ENCODE results near the gene POU6F2. TPM values are rescaled to one million over a fixed set of nuclear protein-coding genes. Genes with fewer than 3 reads are reported as not detected.

POU6F2 gene
- total RNA-seq, 1 donor from 2014 or later = 0.16 TPM

- no peaks in the 10 kb centered on the region for H3K9me3 Mint-ChIP-seq
- DNase-seq = no peak
- no peaks in the 10 kb centered on the region for H3K4me1 Mint-ChIP-seq
- H3K4me3 Mint-ChIP-seq = no peak overlapping the region
- H3K27ac Mint-ChIP-seq = no peak overlapping the region
- H3K36me3 Mint-ChIP-seq (ENCODE audit: low read depth) = no peaks in the 10 kb centered on the region
- intact Hi-C loops (cut with micrococcal nuclease) = no loop called here
- no peaks in the 10 kb centered on the region for H3K27me3 Mint-ChIP-seq
Measured at GRCh38 chr7:39137480-39137879, 159.8 kb downstream of the POU6F2 start.

- Mint-ChIP-seq H3K36me3 (ENCODE audit: low read depth) (no peaks in the 10 kb centered on the region), H3K4me3 (no peak overlapping the region), H3K27ac (no peak overlapping the region), H3K9me3 (no peaks in the 10 kb centered on the region), H3K27me3 (no peaks in the 10 kb centered on the region), H3K4me1 (no peaks in the 10 kb centered on the region)
- intact Hi-C loops (cut with micrococcal nuclease) = no loop called here
- DNase-seq = no peak
Measured at GRCh38 chr7:39142750-39143149, 165.0 kb downstream of the POU6F2 start.

GRCh38 chr7:39144420-39144819, 166.7 kb downstream of the POU6F2 start:
- Mint-ChIP-seq H3K4me1 (no peaks in the 10 kb centered on the region), H3K9me3 (no peaks in the 10 kb centered on the region), H3K27me3 (no peaks in the 10 kb centered on the region), H3K4me3 (no peak overlapping the region), H3K27ac (no peak overlapping the region), H3K36me3 (ENCODE audit: low read depth) (no peaks in the 10 kb centered on the region)
- DNase-seq = no peak
- intact Hi-C loops (cut with micrococcal nuclease) = no loop called here

- no peaks in the 10 kb centered on the region for H3K36me3 Mint-ChIP-seq (ENCODE audit: low read depth)
- no peak for DNase-seq
- no peak overlapping the region for H3K4me3 Mint-ChIP-seq
- H3K27me3 Mint-ChIP-seq = no peaks in the 10 kb centered on the region
- H3K27ac Mint-ChIP-seq = no peak overlapping the region
- H3K4me1 Mint-ChIP-seq = no peaks in the 10 kb centered on the region
- H3K9me3 Mint-ChIP-seq = no peaks in the 10 kb centered on the region
- intact Hi-C loops (cut with micrococcal nuclease) = no loop called here
Measured at GRCh38 chr7:39145283-39145682, 167.6 kb downstream of the POU6F2 start.

- H3K4me3 Mint-ChIP-seq = no peak overlapping the region
- H3K4me1 Mint-ChIP-seq = no peaks in the 10 kb centered on the region
- no peaks in the 10 kb centered on the region for H3K36me3 Mint-ChIP-seq (ENCODE audit: low read depth)
- H3K27me3 Mint-ChIP-seq = no peaks in the 10 kb centered on the region
- no peak overlapping the region for H3K27ac Mint-ChIP-seq
- no peak for DNase-seq
- intact Hi-C loops (cut with micrococcal nuclease) = no loop called here
- no peaks in the 10 kb centered on the region for H3K9me3 Mint-ChIP-seq
Measured at GRCh38 chr7:39145935-39146334, 168.2 kb downstream of the POU6F2 start.

- no peaks in the 10 kb centered on the region for H3K36me3 Mint-ChIP-seq (ENCODE audit: low read depth)
- intact Hi-C loops (cut with micrococcal nuclease) = no loop called here
- no peak for DNase-seq
Measured at GRCh38 chr7:39152701-39153100, 175.0 kb downstream of the POU6F2 start.

GRCh38 chr7:39153113-39153512, 175.4 kb downstream of the POU6F2 start:
- H3K9me3 Mint-ChIP-seq = no peaks in the 10 kb centered on the region
- intact Hi-C loops (cut with micrococcal nuclease) = no loop called here
- no peak overlapping the region for H3K4me3 Mint-ChIP-seq
- DNase-seq = no peak
- H3K4me1 Mint-ChIP-seq = no peaks in the 10 kb centered on the region
- peaks cover 2% of the 10 kb centered on the region for H3K27me3 Mint-ChIP-seq
- no peak overlapping the region for H3K27ac Mint-ChIP-seq
- no peaks in the 10 kb centered on the region for H3K36me3 Mint-ChIP-seq (ENCODE audit: low read depth)

More at GRCh38 chr7:39152701-39153100, 175.0 kb downstream of the POU6F2 start:
- no peaks in the 10 kb centered on the region for H3K9me3 Mint-ChIP-seq
- peaks cover 2% of the 10 kb centered on the region for H3K27me3 Mint-ChIP-seq
- no peak overlapping the region for H3K4me3 Mint-ChIP-seq
- H3K4me1 Mint-ChIP-seq = no peaks in the 10 kb centered on the region
- H3K27ac Mint-ChIP-seq = no peak overlapping the region

- no peak for DNase-seq
- Mint-ChIP-seq H3K27ac (no peak overlapping the region), H3K4me1 (no peaks in the 10 kb centered on the region), H3K9me3 (no peaks in the 10 kb centered on the region), H3K36me3 (ENCODE audit: low read depth) (no peaks in the 10 kb centered on the region), H3K27me3 (peaks cover 2% of the 10 kb centered on the region), H3K4me3 (no peak overlapping the region)
- intact Hi-C loops (cut with micrococcal nuclease) = no loop called here
Measured at GRCh38 chr7:39153647-39154046, 175.9 kb downstream of the POU6F2 start.

GRCh38 chr7:39154815-39155214, 177.1 kb downstream of the POU6F2 start:
- no peaks in the 10 kb centered on the region for H3K9me3 Mint-ChIP-seq
- no peaks in the 10 kb centered on the region for H3K4me1 Mint-ChIP-seq
- peaks cover 2% of the 10 kb centered on the region for H3K27me3 Mint-ChIP-seq

GRCh38 chr7:39158367-39158766, 180.7 kb downstream of the POU6F2 start:
- intact Hi-C loops (cut with micrococcal nuclease) = no loop called here
- no peak overlapping the region for H3K4me3 Mint-ChIP-seq
- no peak overlapping the region for H3K27ac Mint-ChIP-seq
- no peak for DNase-seq
- no peaks in the 10 kb centered on the region for H3K36me3 Mint-ChIP-seq (ENCODE audit: low read depth)
- no peaks in the 10 kb centered on the region for H3K4me1 Mint-ChIP-seq
- H3K27me3 Mint-ChIP-seq = peaks cover 2% of the 10 kb centered on the region
- no peaks in the 10 kb centered on the region for H3K9me3 Mint-ChIP-seq

More at GRCh38 chr7:39154815-39155214, 177.1 kb downstream of the POU6F2 start:
- DNase-seq = no peak
- intact Hi-C loops (cut with micrococcal nuclease) = no loop called here
- no peaks in the 10 kb centered on the region for H3K36me3 Mint-ChIP-seq (ENCODE audit: low read depth)
- no peak overlapping the region for H3K4me3 Mint-ChIP-seq
- H3K27ac Mint-ChIP-seq = no peak overlapping the region

- Mint-ChIP-seq H3K4me1 (no peaks in the 10 kb centered on the region), H3K27ac (no peak overlapping the region), H3K9me3 (no peaks in the 10 kb centered on the region), H3K27me3 (no peaks in the 10 kb centered on the region), H3K4me3 (no peak overlapping the region), H3K36me3 (ENCODE audit: low read depth) (no peaks in the 10 kb centered on the region)
- no peak for DNase-seq
- intact Hi-C loops (cut with micrococcal nuclease) = no loop called here
Measured at GRCh38 chr7:39161903-39162302, 184.2 kb downstream of the POU6F2 start.

- Mint-ChIP-seq H3K36me3 (ENCODE audit: low read depth) (no peaks in the 10 kb centered on the region), H3K4me3 (no peak overlapping the region), H3K27ac (no peak overlapping the region), H3K27me3 (no peaks in the 10 kb centered on the region), H3K4me1 (no peaks in the 10 kb centered on the region), H3K9me3 (no peaks in the 10 kb centered on the region)
- no peak for DNase-seq
- intact Hi-C loops (cut with micrococcal nuclease) = no loop called here
Measured at GRCh38 chr7:39164887-39165286, 187.2 kb downstream of the POU6F2 start.

- no peak for DNase-seq
- Mint-ChIP-seq H3K27ac (no peak overlapping the region), H3K36me3 (ENCODE audit: low read depth) (no peaks in the 10 kb centered on the region), H3K4me1 (no peaks in the 10 kb centered on the region), H3K9me3 (no peaks in the 10 kb centered on the region), H3K27me3 (no peaks in the 10 kb centered on the region), H3K4me3 (no peak overlapping the region)
- intact Hi-C loops (cut with micrococcal nuclease) = no loop called here
Measured at GRCh38 chr7:39168403-39169098, 190.8 kb downstream of the POU6F2 start.

- DNase-seq = no peak
- intact Hi-C loops (cut with micrococcal nuclease) = no loop called here
- no peaks in the 10 kb centered on the region for H3K9me3 Mint-ChIP-seq
- no peaks in the 10 kb centered on the region for H3K36me3 Mint-ChIP-seq (ENCODE audit: low read depth)
- no peak overlapping the region for H3K27ac Mint-ChIP-seq
- no peaks in the 10 kb centered on the region for H3K27me3 Mint-ChIP-seq
- no peak overlapping the region for H3K4me3 Mint-ChIP-seq
- no peaks in the 10 kb centered on the region for H3K4me1 Mint-ChIP-seq
Measured at GRCh38 chr7:39172137-39172536, 194.4 kb downstream of the POU6F2 start.

GRCh38 chr7:39181398-39181797, 203.7 kb downstream of the POU6F2 start:
- no peaks in the 10 kb centered on the region for H3K4me1 Mint-ChIP-seq
- DNase-seq = no peak
- intact Hi-C loops (cut with micrococcal nuclease) = no loop called here
- H3K4me3 Mint-ChIP-seq = no peak overlapping the region
- H3K27ac Mint-ChIP-seq = no peak overlapping the region
- no peaks in the 10 kb centered on the region for H3K9me3 Mint-ChIP-seq
- no peaks in the 10 kb centered on the region for H3K36me3 Mint-ChIP-seq (ENCODE audit: low read depth)
- no peaks in the 10 kb centered on the region for H3K27me3 Mint-ChIP-seq
